Activated naive CD8-positive, alpha-beta T cell treated with anti-CD3 and anti-CD28 coated beads, Interleukin-2, amount 50 U/mL, for 24 hours (primary cell): ENCODE results near the gene GNB1L.
"Not testable (repeated sequence)": the region's sequence is repeated elsewhere in the genome, so short reads cannot be mapped to it uniquely, and the experiment has no call there.

ENCODE experiments used
- ATAC-seq: fragments of 150-1000 bp; cut with Tn5 transposase; one replicate; pipeline ENCODE4 v1.10.0; 2021
- DNase-seq: peaks from one replicate; pipeline ENCODE4 v3.0.0; 2021
- H3K27ac Mint-ChIP-seq: one replicate; pipeline ENCODE4 v1.8.0; 2021; ENCODE audit warnings: mild to moderate bottlenecking, mixed read lengths
- H3K27me3 Mint-ChIP-seq: one replicate; pipeline ENCODE4 v1.8.0; 2021; ENCODE audit warnings: mixed read lengths
- H3K36me3 Mint-ChIP-seq: one replicate; pipeline ENCODE4 v1.8.0; 2021; ENCODE audit warnings: low read depth, mixed read lengths
- H3K4me1 Mint-ChIP-seq: one replicate; pipeline ENCODE4 v1.8.0; 2021; ENCODE audit warnings: mixed read lengths
- H3K4me3 Mint-ChIP-seq: one replicate; pipeline ENCODE4 v1.8.0; 2021; ENCODE audit warnings: mild to moderate bottlenecking, moderate library complexity, mixed read lengths
- H3K9me3 Mint-ChIP-seq: one replicate; pipeline ENCODE4 v1.8.0; 2021; ENCODE audit warnings: mixed read lengths

The GNB1L gene

DNA sequence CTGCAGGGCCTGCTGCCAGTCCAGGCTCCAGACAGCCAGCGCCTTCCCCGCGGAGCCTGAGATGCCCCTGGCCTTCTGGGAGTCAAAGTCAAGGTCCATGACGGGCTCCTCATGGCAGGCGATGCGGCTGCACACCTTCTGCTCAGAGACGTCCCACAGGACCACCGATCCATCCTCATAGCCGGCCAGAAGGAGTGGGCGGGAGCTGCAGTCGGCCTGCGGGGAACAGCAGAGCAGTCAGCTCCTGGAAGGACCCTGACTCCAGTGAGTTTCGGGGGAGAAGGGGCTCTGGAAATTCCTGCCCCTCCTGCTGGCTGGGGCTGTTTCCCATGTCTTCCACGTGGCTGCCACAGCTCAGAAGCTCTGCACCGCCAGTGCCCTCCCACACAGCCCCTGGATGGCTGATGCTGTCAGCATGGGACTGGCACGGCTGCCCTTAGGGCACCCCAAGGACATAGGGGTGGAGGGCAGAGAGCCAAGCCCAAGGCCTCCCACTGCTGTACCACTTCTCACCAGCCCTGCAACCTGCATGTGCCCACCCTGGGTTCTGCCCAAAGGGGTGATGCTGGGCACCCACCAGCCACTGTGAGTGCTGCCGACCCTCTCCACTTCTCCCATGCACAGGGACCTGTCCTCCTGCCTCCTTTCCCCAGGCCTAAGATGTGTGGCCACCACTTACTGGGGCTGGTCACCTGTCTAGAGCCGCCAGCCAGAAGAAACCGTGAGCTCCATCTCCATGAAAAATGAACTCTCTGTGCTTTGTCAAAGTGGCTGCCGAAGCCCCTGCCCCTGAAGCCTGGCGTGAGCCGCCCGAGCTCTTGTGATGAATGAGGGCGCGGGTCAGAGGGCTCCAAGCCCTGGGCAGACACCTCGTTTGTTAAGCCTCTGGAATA lies 52.4 kb downstream of the GNB1L start:
- Mint-ChIP-seq H3K27me3 (no peaks in the 10 kb centered on the region), H3K9me3 (no peaks in the 10 kb centered on the region), H3K4me3 (no peak overlapping the region), H3K4me1 (no peaks in the 10 kb centered on the region), H3K36me3 (no peaks in the 10 kb centered on the region), H3K27ac (no peak overlapping the region)
- no peak for ATAC-seq
- no peak for DNase-seq

DNA sequence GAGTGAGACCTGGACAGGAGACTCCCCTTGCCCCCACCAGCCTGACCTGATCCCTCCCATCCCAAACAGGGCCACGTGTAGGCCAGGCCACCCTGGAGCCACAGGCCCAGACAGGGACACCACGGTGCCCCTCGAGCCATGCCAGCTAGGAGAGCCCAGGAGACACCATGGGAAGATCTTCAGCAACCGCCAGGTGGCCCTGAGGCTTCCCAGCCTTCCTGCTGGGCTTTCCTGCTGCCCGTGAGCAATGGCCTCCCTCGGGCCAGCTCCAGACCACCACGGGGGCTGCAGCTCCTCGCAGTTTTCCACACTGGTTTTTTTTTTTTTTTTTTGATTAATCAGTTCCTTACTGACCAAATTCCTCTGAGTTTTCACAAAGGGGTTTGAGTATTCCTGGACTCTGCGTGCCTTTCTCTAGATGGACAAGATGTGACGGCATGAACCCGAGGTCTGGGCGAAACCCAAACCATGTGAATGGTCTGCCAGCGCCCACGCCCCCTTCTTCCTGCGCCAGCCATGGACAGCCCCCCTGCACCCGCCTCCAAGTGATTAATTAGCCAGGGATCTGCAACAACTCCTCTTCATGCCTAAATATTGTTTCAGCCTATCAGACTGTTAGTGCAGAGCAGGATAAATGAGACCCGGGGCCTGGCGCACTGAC lies 53.2 kb downstream of the GNB1L start:
- no peaks in the 10 kb centered on the region for H3K27me3 Mint-ChIP-seq
- H3K36me3 Mint-ChIP-seq, result no peaks in the 10 kb centered on the region
- ATAC-seq (no peak), DNase-seq (no peak)
- H3K9me3 Mint-ChIP-seq, result no peaks in the 10 kb centered on the region
- no peaks in the 10 kb centered on the region for H3K4me1 Mint-ChIP-seq
- H3K27ac Mint-ChIP-seq, result no peak overlapping the region
- H3K4me3 Mint-ChIP-seq, result no peak overlapping the region

DNA sequence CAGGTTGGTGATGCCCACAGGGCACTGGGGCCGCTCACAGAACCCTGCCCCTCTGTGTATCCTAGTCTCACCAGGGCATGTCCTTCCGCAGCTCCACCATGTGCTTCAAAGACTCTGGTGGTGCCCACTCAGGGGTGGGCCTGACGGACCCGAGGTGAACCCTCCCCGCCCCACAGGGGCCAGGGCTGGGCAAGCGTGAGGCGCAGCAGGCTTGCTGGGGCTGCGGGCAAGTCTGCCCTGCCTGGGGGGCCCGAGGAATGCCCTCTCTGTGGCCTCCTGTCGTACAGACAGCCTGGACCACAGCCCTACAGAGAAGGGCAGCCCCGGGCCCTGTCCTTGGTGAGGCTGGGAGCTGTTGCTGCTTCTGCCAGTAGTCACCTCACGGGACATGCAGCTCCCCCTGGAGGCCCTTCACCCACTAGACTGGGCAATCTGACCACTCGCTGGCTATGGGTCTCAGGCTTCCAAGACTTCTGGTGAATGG lies 53.9 kb downstream of the GNB1L start:
- ATAC-seq, result no peak
- H3K9me3 Mint-ChIP-seq, result no peaks in the 10 kb centered on the region
- no peaks in the 10 kb centered on the region for H3K36me3 Mint-ChIP-seq
- no peaks in the 10 kb centered on the region for H3K4me1 Mint-ChIP-seq
- no peak for DNase-seq
- no peak overlapping the region for H3K4me3 Mint-ChIP-seq
- no peak overlapping the region for H3K27ac Mint-ChIP-seq
- H3K27me3 Mint-ChIP-seq, result no peaks in the 10 kb centered on the region

DNA sequence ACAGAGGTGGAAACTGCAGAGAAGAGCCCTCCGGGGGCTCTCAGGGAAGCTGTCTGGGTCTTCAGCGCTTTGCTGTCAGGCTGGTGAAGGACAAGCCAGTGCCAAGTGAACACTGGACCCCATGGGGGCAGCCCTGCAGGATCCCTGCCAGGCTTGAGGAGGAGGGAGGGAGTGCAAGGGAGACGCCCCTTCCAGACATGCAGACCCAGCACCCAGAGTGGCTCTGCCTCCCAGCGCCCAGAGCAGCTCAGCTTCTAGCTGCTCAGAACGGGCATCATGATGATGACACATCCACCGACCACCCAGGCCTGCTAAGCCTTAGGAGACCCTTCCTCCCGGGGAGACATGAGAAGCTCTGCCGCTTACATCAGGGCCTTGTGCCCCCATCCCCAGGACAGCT lies 54.4 kb downstream of the GNB1L start:
- DNase-seq (no peak), ATAC-seq (no peak)
- Mint-ChIP-seq H3K4me3 (no peak overlapping the region), H3K27me3 (no peaks in the 10 kb centered on the region), H3K36me3 (peaks cover 2% of the 10 kb centered on the region), H3K27ac (no peak overlapping the region), H3K9me3 (no peaks in the 10 kb centered on the region), H3K4me1 (peaks cover 2% of the 10 kb centered on the region)

DNA sequence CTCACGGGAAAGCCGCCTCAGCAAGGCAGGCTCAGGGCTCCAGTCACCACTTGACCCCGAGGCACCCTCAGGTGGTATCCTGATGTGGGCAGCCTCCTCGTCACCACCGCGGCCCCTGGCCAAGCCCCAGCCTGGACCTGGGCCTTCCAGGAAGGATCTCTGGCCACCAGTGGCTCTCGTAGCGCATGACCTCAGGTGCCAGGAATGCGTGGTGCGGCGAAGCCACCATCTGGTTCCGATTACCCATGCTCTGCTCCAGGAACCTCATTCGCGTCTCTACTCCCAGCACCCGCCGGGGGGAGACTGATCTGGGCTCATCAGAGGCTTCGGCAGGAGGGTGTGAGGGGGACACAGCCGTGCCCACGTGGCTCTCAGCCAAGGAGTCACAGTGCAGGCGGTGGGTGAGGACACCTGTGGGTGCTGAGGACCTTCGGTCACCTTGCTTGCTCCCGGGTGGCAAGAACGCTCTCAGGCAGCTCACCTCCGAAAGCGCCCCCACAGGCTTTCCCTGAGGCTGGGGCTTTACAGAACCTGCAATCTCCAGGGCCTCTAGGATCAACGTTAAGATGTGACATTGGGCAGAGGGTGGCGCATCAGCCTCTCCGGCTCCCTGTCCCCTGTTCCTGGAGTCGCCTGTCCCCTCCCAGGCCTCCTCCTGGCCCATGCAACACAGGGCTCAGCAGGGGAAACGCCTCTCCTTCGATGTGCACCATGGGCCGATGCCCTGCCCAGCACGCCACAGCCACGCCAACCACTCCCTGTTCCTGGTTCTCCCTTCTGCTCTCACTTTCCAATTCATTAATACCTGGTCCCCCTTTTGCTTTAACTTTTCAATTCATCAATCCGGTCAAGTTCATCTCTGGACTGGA lies 55.1 kb downstream of the GNB1L start:
- ATAC-seq (no peak), DNase-seq (no peak)
- Mint-ChIP-seq H3K36me3 (peaks cover 4% of the 10 kb centered on the region), H3K4me1 (peaks cover 5% of the 10 kb centered on the region), H3K27ac (no peak overlapping the region), H3K27me3 (no peaks in the 10 kb centered on the region), H3K4me3 (no peak overlapping the region), H3K9me3 (no peaks in the 10 kb centered on the region)

DNA sequence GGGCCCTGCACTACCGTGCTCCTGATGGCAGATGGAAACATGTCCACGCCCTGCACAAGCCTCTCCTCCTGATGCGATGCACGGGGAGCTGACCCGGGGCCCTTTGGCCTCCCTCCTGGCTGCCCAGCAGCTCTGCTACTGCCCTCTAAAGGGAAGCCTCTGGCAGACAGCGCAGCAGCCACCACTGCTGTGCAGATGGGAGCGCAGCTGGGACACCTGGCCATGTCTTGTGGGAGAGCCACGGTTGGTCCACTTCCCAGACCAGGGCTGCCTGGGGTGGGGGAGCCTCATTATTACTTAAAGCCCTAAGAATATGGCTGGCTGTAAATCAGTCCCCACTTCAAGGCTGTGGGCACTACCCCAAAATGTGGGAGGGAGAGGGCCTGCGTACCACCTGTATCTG lies 55.8 kb downstream of the GNB1L start:
- Mint-ChIP-seq H3K27me3 (no peaks in the 10 kb centered on the region), H3K36me3 (peaks cover 11% of the 10 kb centered on the region), H3K4me1 (peaks cover 5% of the 10 kb centered on the region), H3K4me3 (no peak overlapping the region), H3K9me3 (no peaks in the 10 kb centered on the region), H3K27ac (no peak overlapping the region)
- DNase-seq, result no peak
- no peak for ATAC-seq

DNA sequence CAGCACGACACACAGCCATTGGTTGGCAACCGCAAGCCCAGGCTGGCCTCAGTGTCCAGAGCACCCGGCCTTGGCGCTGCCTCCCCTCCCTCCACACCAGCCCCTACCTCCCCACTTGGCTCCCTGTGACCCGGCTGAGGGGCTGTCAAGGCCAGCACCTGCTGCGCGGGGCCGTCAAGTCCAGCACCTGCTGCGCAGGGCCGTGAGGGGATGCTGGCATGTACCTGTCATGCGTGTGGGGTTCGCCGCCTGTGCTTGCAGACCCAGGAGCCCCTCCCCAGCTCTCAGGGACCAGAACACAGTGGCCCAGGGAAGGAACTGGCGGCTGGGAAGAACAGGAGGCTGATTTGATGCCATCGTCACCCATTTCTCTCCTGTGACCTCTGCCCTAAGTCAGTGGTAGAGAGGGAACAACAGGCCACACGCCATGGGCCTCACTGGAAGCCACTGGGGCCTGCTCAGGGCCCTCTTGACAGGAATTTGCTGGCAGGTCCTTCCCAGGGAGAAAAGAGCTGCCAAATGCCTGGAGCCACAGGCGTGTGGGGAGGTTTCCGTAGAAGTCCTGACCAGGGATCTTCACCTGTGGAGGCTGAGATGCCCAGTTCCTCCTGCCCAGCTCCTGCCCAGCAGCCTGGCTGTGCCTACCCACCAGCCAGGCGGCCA lies 56.5 kb downstream of the GNB1L start:
- Mint-ChIP-seq H3K27me3 (no peaks in the 10 kb centered on the region), H3K27ac (no peak overlapping the region), H3K36me3 (peaks cover 18% of the 10 kb centered on the region), H3K4me1 (peaks cover 5% of the 10 kb centered on the region), H3K4me3 (no peak overlapping the region), H3K9me3 (no peaks in the 10 kb centered on the region)
- DNase-seq (no peak), ATAC-seq (no peak)

DNA sequence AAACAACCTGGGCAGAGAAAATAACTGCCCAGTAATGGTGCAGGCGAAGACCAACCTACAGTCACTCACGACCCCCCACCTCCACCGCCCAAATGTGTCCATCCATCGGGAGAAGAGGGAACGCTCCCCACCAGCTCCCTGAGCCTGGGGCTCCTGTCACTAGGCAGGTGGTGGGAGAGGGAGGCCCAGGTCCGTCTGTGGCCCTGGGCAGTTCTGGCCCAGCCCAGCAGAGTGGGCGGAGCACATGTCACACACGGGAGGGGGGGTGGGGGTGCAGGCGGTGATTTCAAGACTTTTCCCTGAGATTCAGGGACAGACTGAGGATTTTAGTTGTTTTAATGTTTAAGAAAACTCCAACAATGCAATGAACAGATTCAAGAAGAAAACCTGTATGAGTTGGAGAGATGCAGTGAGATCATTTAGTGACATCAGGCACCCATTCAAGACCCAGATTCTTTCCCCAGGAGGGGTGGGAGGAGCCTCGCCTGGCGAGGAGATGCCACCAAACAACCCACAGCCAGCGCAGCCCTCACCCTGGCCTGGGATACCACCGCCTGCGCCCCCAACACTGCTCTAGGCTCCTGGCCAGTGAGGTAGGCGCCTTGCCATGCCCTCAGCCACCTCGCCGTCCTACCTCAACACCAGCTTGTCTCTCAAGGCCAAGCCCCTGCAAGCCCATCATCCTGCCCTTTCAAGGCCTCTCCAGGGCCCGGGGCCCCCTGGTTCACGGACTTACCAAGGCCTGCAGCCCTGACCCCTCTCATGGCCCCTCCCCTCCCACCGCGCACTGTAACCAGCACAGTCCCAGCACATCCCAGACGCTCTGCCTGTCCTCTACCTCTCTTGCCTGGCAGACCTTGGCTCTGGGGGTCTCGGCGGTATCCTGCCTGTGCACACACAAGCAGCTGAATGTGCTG lies 57.3 kb downstream of the GNB1L start:
- Mint-ChIP-seq H3K27ac (no peak overlapping the region), H3K9me3 (no peaks in the 10 kb centered on the region), H3K27me3 (no peaks in the 10 kb centered on the region), H3K36me3 (peaks cover 22% of the 10 kb centered on the region), H3K4me1 (peaks cover 5% of the 10 kb centered on the region), H3K4me3 (no peak overlapping the region)
- no peak for DNase-seq
- ATAC-seq, result no peak

DNA sequence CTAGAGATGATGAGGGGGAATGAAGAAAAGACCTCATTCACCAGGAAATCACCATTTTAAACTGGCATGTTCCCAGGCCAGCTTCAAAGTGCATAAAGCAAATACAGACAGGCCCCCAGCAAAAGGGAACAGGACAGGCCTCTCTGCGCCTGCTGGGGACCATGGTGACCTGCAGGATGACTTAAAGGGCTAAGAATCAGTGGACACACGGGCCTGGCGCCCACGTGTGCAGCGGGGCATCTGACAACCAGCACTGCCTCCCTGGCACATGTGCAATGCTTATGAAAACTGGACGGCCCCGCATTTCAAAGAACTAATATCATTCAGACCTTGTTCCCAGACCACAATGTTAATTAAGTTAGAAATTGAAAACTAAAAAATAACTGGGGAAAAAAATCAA lies 58.5 kb downstream of the GNB1L start:
- H3K4me3 Mint-ChIP-seq, result no peak overlapping the region

DNA sequence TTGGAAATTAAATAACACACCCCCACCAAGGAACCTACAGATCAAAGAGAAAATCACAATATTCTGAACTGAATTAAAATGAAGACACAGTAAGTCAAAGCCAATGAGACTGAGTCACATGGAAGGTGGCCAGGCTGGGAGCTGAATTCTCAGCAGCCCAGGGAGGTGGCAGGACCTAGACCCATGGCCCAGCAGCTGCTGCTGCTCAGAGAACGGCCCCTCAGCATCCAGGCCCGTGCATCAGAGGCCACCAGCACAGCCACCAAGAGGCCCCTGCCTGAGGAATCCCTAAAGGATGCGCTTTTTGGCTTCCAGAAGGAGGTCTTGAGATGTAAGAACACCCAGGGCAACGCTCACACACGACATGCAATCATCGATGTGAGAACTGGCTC lies 59.1 kb downstream of the GNB1L start:
- Mint-ChIP-seq H3K9me3 (no peaks in the 10 kb centered on the region), H3K36me3 (peaks cover 32% of the 10 kb centered on the region), H3K27ac (no peak overlapping the region), H3K4me3 (no peak overlapping the region), H3K27me3 (no peaks in the 10 kb centered on the region), H3K4me1 (peaks cover 5% of the 10 kb centered on the region)
- DNase-seq (no peak), ATAC-seq (no peak)

More for the DNA sequence above, 58.5 kb downstream of the GNB1L start:
- Mint-ChIP-seq H3K27ac (no peak overlapping the region), H3K4me1 (peaks cover 5% of the 10 kb centered on the region), H3K36me3 (peaks cover 32% of the 10 kb centered on the region), H3K27me3 (no peaks in the 10 kb centered on the region), H3K9me3 (no peaks in the 10 kb centered on the region)
- DNase-seq (no peak), ATAC-seq (no peak)

DNA sequence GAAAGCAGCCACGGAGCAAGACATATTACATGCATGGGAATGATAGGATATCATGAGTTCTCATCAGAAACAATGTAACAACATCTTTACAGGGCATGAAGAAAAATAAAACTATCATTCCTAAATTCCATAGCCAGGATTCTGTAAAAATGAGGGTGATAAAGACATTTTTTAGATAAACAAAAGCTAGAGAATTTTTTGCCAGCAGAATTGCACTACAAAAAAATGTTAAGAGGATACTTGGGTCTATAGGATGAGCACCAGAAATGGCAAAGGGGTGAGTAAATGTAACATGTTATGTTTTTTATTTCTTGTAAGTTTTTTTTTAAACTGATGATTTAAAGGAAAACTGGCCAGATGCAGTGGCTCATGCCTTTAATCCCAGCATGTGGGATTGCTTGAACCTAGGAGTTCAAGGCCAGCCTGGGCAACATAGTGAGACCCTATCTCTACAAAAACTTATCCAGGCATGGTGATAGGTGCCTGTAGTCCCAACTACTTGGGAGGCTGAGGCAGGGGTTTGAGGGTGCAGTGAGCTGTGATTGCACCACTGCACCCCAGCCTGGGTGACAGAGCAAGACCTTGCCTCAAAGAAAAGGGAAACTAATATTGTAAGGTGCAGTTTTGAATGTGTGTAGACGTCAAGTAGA lies 60.9 kb downstream of the GNB1L start:
- DNase-seq (no peak), ATAC-seq (no peak)
- H3K27ac Mint-ChIP-seq, result no peak overlapping the region
- H3K9me3 Mint-ChIP-seq, result no peaks in the 10 kb centered on the region
- no peaks in the 10 kb centered on the region for H3K27me3 Mint-ChIP-seq
- peaks cover 5% of the 10 kb centered on the region for H3K4me1 Mint-ChIP-seq
- peaks cover 36% of the 10 kb centered on the region for H3K36me3 Mint-ChIP-seq
- H3K4me3 Mint-ChIP-seq, result no peak overlapping the region

DNA sequence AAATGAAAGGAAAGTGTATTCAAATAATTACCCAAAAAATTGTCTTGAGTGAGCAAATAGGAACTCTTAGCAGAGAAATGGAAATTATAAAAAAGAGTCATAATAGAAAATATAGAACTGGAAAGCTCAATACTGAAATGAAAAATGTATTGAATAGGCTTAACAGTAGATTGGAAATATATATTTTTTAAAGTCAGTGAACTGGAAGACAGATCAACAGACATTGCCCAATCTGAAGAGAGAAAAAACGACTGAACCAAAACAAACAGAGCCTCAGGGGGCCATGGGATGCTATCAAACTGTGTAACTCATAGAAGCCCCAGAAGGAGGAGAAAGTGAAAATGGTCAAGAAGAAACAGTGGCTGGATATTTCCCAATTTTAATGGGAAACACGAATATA lies 61.5 kb downstream of the GNB1L start:
- H3K27ac Mint-ChIP-seq, result no peak overlapping the region
- no peaks in the 10 kb centered on the region for H3K27me3 Mint-ChIP-seq
- peaks cover 5% of the 10 kb centered on the region for H3K4me1 Mint-ChIP-seq
- no peaks in the 10 kb centered on the region for H3K9me3 Mint-ChIP-seq
- peaks cover 36% of the 10 kb centered on the region for H3K36me3 Mint-ChIP-seq
- ATAC-seq (no peak), DNase-seq (no peak)
- H3K4me3 Mint-ChIP-seq, result no peak overlapping the region

DNA sequence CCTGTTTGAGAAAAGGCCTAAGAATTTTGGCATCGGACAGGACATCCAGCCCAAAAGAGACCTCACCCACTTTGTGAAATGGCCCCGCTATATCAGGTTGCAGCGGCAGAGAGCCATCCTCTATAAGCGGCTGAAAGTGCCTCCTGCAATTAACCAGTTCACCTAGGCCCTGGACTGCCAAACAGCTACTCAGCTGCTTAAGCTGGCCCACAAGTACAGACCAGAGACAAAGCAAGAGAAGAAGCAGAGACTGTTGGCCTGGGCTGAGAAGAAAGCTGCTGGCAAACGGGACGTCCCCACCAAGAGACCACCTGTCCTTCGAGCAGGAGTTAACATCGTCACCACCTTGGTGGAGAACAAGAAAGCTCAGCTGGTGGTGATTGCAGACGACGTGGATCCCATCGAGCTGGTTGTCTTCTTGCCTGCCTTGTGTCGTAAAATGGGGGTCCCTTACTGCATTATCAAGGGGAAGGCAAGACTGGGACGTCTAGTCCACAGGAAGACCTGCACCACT lies 62.2 kb downstream of the GNB1L start:
- ATAC-seq, H3K27ac Mint-ChIP-seq, DNase-seq, H3K4me1 Mint-ChIP-seq, H3K27me3 Mint-ChIP-seq, H3K4me3 Mint-ChIP-seq, H3K9me3 Mint-ChIP-seq: not testable (repeated sequence)
- H3K36me3 Mint-ChIP-seq, result peaks cover 36% of the 10 kb centered on the region
